IMR-90 (cell line): ENCODE results near the gene TMEM235.

Experiments
- CTCF ChIP-seq: conservative IDR thresholded peaks from 2 replicates; pipeline ENCODE4 v1.5.1; 2012; ENCODE audit warnings: mild to moderate bottlenecking, low read depth, low read length, improper control_type of control experiment
- MAZ ChIP-seq: IDR thresholded peaks from 2 replicates; pipeline ENCODE4 v1.6.1; 2012; ENCODE audit warnings: low read depth, mild to moderate bottlenecking, low read length, improper control_type of control experiment, moderate library complexity, borderline replicate concordance
- RFX5 ChIP-seq: IDR thresholded peaks from 2 replicates; pipeline ENCODE4 v1.8.0; 2012; ENCODE audit warnings: low read depth, mild to moderate bottlenecking, low read length, moderate library complexity

- no peak for TF ChIP-seq CTCF
- TF ChIP-seq RFX5: no peak
- TF ChIP-seq MAZ: no peak
These were observed 794 bp downstream of the TMEM235 start for GRCh38 chr17:78231991-78232858.
